ENCODE measurements around the gene METTL15.

DNA sequence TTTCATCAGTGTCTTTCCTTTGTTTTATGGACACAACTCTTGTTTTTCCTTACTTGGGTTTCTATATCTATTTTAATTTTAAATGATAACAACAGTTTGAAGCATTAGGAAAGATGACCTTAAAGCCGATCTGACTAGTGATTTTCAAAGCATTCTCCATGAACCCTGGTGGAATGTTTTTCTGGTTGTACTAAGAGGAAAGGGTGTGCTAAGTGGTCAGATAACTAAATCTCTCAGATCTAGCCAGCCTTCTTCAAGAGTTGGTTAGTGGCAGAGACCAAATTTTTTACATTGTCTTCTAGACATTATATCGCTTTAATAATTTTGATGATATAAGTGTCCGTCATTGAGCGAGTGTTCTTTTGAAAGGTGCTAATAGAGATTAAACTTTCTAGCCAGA lies 134.4 kb downstream of the METTL15 start:
- TF ChIP-seq POLR2A (IDR thresholded peaks at IDR 0.05; ENCODE audit: low read depth, low read length), result no peak
- no peak for TF ChIP-seq TAF1 (IDR thresholded peaks at IDR 0.05; ENCODE audit: borderline replicate concordance, low read depth, low read length)
- no peak for TF ChIP-seq POLR2AphosphoS5 (IDR thresholded peaks at IDR 0.05; ENCODE audit: low read depth, low read length)

Data from GM12892 (cell line).